HepG2 (cell line): ENCODE data around the gene NPB. TPM values are rescaled to one million over a fixed set of nuclear protein-coding genes. Genes with fewer than 3 reads are reported as not detected.

ENCODE experiments used
- ASH2L ChIP-seq: fragments of 300-600, 200-600 bp; sonication (generic); IDR thresholded peaks from 2 replicates; pipeline ENCODE4 v1.7.0; 2017; ENCODE audit warnings: low read depth, mild to moderate bottlenecking, moderate library complexity, mixed read lengths, low read length; ENCODE audit not compliant: insufficient read length
- E2F5 ChIP-seq: sonication (generic); formaldehyde crosslinking; conservative IDR thresholded peaks from 2 replicates; pipeline ENCODE4 v1.4.0; 2020; ENCODE audit warnings: missing genetic modification reagents
- MEIS2 ChIP-seq: sonication (generic); formaldehyde crosslinking; IDR thresholded peaks from 2 replicates; pipeline ENCODE4 v1.9.0; 2021; ENCODE audit warnings: mild to moderate bottlenecking, missing genetic modification reagents
- MTERF4 ChIP-seq: sonication (generic); formaldehyde crosslinking; IDR thresholded peaks from 2 replicates; pipeline ENCODE4 v1.8.0; 2023; ENCODE audit warnings: mild to moderate bottlenecking, missing genetic modification reagents
- POLR2AphosphoS5 ChIP-seq: IDR thresholded peaks from 2 replicates; pipeline ENCODE4 v1.6.1; 2012; ENCODE audit warnings: low read depth, low read length
- ZBTB8A ChIP-seq: sonication (generic); formaldehyde crosslinking; IDR thresholded peaks from 2 replicates; pipeline ENCODE4 v1.4.0; 2020; ENCODE audit warnings: mild to moderate bottlenecking, low read depth, missing genetic modification reagents, borderline replicate concordance
- polyA plus RNA-seq, 8 experiments: library from polyadenylated mRNA; depleted of rRNA in 3 of 8; stranded (reverse) in 7 of 8; unstranded in 1 of 8; fragments of >200 nt; fragmentation: Illumina TruSeq in 4 of 8; extraction: Trizol in 4 of 8; gene quantifications; 2 replicates each; pipeline versions ENCODE4 v1.2.1 to v1.2.3, GENCODE V29; 2011 to 2016; ENCODE audit warnings: low read depth in 4 of 8, missing spikeins in 1 of 8, mixed read lengths in 1 of 8; ENCODE audit not compliant: insufficient read depth in 1 of 8
- total RNA-seq, 5 experiments: library from RNA; depleted of rRNA; stranded (reverse); fragments of >200 nt; fragmentation: Illumina TruSeq; extraction: Trizol; gene quantifications; 2 replicates each; pipeline ENCODE4 v1.2.3, GENCODE V29; 2016; ENCODE audit warnings: low read depth in 1 of 5
- TF ChIP-seq, protein P1 (sequence below): sonication (generic); formaldehyde crosslinking; IDR thresholded peaks from 2 replicates; pipeline ENCODE4 v1.8.0; 2022; ENCODE audit warnings: mild to moderate bottlenecking, missing genetic modification reagents, borderline replicate concordance
- TF ChIP-seq, protein P2 (sequence below): sonication (generic); formaldehyde crosslinking; IDR thresholded peaks from 2 replicates; pipeline ENCODE4 v1.5.0; 2020; ENCODE audit warnings: mild to moderate bottlenecking, missing genetic modification reagents, moderate library complexity
- TF ChIP-seq, protein P3 (sequence below): IDR thresholded peaks from 2 replicates; pipeline ENCODE4 v1.6.1; 2016; ENCODE audit warnings: missing compliant biosample characterization, missing genetic modification reagents, borderline replicate concordance
- TF ChIP-seq, protein P4 (sequence below): sonication (generic); formaldehyde crosslinking; IDR thresholded peaks from 2 replicates; pipeline ENCODE4 v1.4.0; 2020; ENCODE audit warnings: mild to moderate bottlenecking, low read depth, missing genetic modification reagents

NPB gene
- total and polyA plus RNA-seq, 2 of the 13 experiments (the other 11 are each of a cell fraction or from before 2014, with no cell fraction given) = 0.11 to 0.93 TPM

- TF ChIP-seq ASH2L = no peak
- TF ChIP-seq E2F5 = no peak
- TF ChIP-seq, protein P1, sequence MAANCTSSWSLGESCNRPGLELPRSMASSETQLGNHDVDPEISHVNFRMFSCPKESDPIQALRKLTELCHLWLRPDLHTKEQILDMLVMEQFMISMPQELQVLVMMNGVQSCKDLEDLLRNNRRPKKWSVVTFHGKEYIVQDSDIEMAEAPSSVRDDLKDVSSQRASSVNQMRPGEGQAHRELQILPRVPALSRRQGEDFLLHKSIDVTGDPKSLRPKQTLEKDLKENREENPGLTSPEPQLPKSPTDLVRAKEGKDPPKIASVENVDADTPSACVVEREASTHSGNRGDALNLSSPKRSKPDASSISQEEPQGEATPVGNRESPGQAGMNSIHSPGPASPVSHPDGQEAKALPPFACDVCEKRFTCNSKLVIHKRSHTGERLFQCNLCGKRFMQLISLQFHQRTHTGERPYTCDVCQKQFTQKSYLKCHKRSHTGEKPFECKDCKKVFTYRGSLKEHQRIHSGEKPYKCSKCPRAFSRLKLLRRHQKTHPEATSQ = no peak
- TF ChIP-seq, protein P2, sequence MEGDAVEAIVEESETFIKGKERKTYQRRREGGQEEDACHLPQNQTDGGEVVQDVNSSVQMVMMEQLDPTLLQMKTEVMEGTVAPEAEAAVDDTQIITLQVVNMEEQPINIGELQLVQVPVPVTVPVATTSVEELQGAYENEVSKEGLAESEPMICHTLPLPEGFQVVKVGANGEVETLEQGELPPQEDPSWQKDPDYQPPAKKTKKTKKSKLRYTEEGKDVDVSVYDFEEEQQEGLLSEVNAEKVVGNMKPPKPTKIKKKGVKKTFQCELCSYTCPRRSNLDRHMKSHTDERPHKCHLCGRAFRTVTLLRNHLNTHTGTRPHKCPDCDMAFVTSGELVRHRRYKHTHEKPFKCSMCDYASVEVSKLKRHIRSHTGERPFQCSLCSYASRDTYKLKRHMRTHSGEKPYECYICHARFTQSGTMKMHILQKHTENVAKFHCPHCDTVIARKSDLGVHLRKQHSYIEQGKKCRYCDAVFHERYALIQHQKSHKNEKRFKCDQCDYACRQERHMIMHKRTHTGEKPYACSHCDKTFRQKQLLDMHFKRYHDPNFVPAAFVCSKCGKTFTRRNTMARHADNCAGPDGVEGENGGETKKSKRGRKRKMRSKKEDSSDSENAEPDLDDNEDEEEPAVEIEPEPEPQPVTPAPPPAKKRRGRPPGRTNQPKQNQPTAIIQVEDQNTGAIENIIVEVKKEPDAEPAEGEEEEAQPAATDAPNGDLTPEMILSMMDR (CRISPR knock-in tag) = no peak
- no peak; the same call in 1 of the 2 replicates for TF ChIP-seq POLR2AphosphoS5
- TF ChIP-seq MTERF4 (CRISPR knock-in tag) = peak; percentile 55; the same call in 1 of the 2 replicates
- no peak for TF ChIP-seq MEIS2
- TF ChIP-seq, protein P3, sequence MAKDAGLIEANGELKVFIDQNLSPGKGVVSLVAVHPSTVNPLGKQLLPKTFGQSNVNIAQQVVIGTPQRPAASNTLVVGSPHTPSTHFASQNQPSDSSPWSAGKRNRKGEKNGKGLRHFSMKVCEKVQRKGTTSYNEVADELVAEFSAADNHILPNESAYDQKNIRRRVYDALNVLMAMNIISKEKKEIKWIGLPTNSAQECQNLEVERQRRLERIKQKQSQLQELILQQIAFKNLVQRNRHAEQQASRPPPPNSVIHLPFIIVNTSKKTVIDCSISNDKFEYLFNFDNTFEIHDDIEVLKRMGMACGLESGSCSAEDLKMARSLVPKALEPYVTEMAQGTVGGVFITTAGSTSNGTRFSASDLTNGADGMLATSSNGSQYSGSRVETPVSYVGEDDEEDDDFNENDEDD (CRISPR knock-in tag) = no peak
- TF ChIP-seq, protein P4, sequence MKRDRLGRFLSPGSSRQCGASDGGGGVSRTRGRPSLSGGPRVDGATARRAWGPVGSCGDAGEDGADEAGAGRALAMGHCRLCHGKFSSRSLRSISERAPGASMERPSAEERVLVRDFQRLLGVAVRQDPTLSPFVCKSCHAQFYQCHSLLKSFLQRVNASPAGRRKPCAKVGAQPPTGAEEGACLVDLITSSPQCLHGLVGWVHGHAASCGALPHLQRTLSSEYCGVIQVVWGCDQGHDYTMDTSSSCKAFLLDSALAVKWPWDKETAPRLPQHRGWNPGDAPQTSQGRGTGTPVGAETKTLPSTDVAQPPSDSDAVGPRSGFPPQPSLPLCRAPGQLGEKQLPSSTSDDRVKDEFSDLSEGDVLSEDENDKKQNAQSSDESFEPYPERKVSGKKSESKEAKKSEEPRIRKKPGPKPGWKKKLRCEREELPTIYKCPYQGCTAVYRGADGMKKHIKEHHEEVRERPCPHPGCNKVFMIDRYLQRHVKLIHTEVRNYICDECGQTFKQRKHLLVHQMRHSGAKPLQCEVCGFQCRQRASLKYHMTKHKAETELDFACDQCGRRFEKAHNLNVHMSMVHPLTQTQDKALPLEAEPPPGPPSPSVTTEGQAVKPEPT = no peak
- no peak for TF ChIP-seq ZBTB8A (CRISPR knock-in tag)
Observed at GRCh38 chr17:81863123-81863675, 38.8 kb upstream of the NPB start (continued).
